Stimulated activated CD4-positive, alpha-beta T cell treated with anti-CD3 and anti-CD28 coated beads, Interleukin-2, amount 100 ng/mL, for 4 hours (primary cell): Measurements from ENCODE around the gene CNTNAP5.

Experiments
- DNase-seq: peaks from one replicate; pipeline ENCODE4 v3.0.0-alpha.2; 2020; ENCODE audit warnings: low read depth

The CNTNAP5 gene

DNA sequence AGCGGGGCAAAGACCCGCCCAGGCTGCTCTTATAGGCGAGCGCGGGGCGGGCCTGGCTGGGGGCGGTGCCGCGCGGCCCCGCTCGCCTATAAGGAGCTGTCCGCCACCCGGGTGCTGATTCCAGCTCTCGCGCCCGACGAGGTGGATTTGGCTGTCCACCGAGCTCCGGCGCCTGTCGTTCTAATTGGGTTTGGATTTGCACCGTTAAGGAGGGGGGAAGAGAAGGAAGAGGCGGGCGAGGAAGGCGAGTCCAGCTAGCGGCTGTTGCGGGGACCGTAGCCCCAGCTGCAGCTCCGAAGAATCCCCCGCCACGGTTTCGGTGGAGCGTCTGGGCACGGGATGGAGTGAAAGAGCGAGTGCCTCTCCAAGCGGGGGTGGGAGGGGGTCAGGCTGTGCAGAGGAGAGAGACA lies at the start of gene CNTNAP5:
TSS of gene CNTNAP5 (plus strand) at position 117 of the 410 bp plus-strand sequence. CDS start 364 bp downstream, outside the sequence.
- DNase-seq, result no peak

DNA sequence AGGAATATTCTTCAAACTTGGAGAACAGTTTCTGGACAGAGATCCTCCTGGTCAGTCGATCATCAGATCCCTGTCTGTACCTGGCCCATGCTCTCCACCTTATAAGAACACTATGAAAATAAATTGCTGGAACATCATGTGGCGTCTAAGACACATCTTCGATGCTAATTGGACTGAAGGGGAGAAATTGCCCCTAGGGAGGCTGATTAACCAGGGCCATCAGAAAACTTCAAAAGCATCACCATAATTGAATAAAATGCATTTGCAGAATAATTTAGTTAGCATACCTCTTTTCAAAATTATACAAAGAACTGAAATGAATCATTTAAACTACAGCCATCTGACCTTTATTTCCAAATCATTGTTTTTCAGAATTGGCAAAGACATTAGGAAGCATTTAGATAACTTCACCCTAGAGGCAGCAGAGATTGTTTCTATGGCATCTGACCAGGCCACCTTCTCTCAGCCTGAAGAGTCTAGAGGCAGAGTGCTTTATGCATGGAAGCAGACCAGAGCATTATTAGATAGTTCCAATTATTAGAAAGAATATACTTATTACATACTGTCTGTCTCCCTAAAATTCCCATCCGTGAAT lies 48.9 kb upstream of the CNTNAP5 start:
- no peak for DNase-seq

DNA sequence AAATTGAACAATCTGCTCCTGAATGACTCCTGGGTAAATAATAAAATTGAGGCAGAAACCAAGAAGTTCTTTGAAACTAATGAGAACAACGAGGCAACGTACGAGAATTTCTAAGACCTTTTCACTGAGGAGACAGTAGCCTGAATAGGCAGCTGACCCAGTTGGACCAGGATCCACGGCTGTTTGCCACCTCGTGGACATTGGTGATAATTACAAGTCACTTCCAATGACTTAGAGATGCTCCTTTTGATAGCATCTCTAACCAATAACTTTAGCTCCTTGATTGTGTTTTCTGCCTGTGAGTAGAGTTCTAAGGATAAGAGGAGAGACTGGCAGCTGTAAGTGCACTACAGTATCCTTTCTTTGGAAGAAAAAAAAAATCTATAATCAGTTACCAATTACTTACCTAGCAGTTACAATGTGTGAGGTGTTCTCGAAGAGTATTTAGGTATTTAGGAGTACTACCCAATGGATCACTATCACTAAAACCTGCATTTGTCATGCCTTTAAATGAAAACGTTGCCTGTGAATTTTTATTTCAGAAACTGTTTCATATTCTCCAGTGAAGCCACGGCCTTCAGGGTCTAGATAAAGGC lies 31.3 kb upstream of the CNTNAP5 start:
- DNase-seq, result no peak

DNA sequence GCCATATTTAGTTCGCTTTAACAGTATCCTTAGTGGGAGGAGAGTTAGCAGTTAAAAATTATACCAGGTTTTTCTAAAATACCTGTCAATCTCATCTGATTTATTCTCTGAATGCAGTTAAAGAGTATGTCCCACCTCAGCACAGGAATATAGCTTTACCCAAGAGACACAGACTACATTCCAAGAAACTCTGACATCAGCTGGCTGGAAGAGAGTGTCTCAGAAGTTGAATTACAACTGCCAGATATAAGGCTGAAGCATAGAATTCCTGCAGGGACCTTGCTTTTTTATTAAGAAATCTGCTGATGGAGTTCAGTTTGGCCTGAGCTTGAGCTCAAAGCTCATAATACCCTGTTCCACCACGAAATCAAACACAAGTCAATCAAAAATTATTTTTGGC lies 25.4 kb upstream of the CNTNAP5 start:
- DNase-seq, result no peak

DNA sequence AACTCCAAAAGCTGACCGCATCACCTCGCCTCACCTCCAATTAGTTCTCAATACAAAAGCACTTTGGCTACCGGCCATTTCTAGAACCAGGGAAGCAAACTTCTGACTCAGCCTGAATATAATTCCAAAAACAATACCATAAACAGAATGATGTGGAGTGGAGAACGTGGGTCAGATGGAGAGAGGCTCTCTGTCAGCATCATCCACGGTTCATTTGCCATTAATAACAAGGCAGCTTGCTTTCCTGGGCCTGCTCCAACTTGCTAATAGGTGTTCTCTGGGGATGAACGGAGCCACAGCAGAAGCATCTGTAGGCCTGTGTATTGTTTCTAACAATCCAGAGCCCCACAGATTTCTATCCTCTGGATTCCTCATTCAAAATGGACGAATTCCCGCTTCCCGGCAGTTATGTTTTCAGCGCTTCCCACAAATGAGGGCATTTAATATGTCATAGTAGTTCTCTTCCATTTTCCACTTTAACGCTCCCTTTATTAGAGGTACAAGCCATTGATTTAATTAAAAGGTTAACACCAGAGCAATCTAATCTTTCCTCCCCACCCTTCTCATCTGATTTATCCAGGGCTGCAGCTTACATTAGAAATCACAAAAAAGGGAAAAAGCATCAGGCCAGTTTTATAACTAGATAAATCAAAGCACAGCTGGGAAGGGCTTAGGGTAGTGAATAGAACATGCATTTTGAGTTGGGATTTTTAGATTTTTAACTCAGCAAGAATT lies 23.2 kb upstream of the CNTNAP5 start:
- DNase-seq, result no peak

DNA sequence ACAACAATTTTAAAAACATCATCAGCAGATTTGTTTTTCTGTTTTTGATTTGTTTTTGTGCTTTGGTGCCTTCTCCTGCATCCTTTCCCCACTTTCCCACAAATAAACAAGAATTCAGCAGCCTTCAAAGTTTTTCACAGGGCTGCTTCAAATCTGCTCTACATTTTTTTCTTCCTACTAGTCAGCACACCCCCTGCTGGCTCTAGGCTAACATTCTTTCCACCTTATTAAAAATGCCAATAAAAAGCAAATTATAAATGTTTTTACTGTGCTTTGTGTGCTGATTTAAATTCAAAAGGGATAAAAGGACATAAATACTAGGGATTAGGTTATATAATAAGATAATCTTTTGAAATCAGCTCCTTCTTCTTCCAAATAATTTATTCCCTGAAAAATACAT lies 6.2 kb upstream of the CNTNAP5 start:
- no peak for DNase-seq

DNA sequence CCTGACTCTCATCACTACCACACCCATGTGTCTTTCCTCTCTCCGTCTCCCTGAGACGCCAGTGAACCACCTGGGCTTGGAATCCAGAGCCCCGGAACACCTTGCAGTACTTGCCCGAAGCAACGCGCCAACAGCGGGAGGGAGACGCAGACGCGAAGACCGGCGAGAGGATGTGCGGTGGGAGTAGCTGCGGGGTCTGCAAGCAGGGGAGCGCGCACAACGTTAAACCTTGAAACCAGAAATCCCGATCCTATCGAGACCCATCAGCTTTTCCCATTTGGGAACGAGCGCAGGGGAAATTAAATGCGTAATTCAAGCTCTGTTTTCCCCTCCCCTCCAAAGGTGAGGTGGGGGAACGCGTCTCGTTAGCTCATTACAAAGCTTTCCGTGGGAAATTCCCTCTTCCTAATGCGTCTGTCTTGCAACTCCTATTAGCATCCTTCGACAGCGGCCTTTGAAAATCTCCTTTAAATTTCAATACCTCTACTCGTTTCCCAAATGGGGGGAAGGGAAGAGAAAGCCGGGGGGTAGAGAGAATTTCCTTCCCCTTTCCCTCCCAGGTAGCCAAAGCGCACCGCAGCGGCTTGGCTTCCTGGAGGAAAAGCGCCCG lies 421 bp upstream of the CNTNAP5 start:
- no peak for DNase-seq

DNA sequence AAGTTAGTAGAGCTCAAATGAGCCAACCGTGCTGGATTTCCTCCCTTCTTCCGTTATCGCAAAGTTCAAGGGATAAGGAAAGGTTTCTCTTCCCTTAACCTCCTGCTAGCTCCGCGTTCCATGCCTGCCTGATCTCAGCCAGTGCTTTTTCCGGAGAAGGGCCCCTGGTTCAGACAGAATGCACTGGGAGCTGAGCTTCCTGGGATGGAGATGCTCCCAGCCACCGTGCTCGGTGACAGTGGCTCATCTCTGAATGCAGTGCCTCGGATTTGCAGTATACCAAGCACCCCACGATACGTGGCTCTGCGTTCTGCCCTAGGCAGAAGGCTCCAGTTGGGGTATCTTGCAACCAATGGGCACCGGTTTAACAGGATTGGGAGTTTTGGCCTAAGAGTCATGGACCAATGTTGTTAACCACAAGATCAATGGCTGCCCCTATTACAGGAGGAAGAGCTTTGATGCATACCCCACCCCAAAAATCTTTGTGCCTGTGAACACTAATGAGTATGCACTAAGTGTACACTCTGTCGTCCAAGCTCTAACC lies 876 bp downstream of the CNTNAP5 start:
- no peak for DNase-seq

DNA sequence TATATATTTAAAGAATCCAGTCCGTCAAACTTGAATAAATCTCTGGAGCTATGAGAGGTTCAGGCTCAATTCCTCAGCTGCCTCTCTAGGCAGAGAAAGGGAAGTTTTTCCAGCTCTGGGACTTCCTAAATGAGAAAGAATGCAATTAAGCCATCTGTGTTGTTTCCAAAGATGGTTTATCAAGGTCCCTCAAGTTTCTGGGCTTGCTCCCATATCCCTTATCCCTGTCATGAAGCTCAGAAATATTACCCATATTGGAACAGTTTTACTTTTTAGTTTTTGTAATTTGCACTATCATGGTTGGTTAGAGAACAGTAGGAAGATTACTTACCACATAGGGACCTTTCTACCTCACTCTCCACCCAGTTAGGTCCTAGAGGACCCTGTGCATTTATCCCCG lies 1.4 kb downstream of the CNTNAP5 start:
- DNase-seq, result no peak

DNA sequence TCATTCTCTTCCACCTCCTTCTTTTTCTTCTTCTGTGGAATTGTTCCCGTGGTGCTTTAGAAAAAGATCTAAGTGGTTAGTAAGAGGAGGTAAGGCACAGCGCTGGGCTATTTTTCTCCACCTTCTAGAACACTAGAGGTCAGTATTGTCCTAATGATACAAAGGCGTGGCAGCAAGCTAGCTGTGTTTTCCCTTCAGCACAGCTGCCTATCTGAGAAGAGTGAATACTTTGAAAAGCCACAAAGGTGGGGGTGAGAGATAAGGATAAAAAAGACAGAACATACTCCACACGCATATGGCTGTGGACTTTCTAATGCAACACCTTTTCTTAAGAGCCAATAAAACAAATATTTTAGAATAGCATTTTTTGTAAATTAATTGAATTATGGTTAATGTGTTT lies 2.1 kb downstream of the CNTNAP5 start:
- no peak for DNase-seq

DNA sequence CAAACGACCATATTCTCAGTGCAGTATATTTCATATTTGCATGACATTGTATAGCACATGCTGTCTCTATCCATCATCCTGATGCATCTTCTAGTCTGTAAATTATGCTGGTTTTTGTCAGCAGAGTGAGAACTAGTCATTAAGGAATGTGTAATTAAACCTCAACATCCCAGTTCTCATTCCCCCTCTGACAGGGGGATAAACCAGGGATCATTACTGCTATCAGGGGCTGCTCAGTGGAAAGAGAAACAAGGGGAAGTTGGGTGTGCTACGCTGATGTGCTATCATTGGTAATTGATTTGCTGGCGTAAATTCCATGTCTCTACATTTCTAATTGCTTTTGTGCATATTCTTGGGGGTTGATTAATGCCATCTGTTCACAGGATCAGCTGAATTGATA lies 7.7 kb downstream of the CNTNAP5 start:
- DNase-seq, result no peak

DNA sequence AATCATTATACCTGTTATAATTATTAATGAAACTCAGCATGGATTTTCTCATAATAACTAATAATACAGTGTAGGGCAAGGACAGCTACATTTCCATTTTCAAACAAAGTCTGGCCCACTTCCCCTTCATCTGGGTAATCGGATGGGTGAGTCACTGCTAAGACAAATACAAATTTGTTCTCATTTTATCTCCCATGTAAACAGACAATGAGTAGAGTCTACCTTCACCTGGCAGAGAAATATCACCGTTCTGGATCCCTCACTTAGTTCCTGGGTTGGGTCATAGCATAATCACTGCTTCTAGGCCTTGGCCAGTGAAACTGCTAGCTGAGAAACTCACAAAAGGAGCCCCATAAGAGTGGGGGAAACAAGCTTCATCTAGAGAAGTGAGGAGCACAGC lies 9.2 kb downstream of the CNTNAP5 start:
- no peak for DNase-seq

DNA sequence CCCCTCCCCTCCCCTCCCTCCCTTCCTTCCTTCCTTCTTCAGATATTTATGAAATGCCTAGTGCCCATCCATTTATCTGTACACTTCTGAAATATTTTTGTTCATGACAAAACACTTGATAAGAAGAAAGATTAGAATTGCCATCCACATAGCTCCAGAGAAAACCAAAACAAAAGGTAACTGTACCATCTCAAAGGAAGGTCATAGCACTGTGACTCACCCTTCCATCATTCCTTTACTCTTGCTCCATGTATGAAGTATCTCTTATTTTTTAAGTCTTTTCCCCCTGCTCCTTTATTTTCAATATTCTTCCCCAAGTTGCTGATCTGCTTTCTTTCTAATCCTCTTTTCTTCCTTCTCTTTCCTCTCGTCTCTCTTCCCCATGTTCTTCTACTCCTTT lies 9.9 kb downstream of the CNTNAP5 start:
- no peak for DNase-seq

DNA sequence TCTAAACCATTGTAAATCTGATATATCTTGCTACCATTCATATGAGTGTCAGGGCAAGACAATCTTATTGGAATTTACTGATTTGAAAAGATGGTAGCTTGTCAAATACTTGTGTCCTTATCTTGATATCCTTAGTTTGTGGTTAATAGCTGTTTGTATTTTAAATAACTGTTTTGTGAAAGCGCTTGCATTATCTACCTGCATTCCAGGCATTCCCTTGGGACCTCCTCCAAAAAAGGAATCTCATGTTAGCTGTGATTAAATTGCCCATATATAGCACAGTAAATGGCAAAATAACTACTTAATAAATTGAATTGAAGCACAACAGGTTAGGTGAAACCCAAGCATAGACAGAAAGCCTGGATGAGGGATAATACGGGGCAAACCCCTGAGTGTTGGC lies 13.9 kb downstream of the CNTNAP5 start:
- DNase-seq, result no peak

DNA sequence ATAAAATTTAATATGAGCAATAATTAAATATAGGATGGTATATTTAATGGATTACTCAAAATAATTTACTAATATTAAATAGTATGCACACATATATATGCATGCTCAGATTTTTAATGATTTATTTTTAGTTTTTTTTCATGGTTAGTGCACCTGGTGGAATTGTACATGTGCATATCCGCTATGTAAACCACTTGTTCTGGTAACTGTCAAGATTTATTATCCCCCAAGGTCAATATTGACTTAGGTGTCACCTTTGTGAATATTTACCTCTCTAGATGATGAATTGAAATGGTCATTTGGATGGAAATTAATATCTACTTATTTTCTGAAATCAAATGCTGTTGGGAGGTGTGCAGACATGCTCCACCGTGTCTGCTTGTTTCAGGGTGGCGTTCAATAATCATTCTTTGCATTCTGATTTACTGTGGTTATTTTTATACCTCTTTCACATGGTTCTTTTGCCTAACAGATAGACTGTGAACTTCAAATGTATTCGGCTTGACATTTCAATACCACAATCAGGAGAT lies 14.7 kb downstream of the CNTNAP5 start:
- DNase-seq, result no peak

DNA sequence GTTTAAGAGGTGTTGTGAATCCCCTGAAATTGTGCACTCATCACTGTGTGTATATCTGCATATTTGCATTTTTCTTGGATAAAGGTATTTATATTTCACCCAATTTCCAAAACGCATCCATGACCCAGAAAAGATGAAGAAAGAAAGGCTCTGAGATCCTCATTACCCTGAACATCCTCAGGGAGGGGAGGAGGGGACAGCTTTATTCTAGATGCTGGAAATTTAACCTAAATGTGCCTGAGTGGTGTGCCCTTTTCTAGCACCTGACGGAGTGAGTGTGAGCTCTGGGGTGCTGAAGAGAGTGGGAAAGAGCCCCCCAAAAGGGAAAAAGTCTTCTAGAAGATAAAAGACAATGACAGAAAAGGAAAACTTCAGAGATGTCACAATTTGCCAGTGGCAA lies 20.8 kb downstream of the CNTNAP5 start:
- no peak for DNase-seq

DNA sequence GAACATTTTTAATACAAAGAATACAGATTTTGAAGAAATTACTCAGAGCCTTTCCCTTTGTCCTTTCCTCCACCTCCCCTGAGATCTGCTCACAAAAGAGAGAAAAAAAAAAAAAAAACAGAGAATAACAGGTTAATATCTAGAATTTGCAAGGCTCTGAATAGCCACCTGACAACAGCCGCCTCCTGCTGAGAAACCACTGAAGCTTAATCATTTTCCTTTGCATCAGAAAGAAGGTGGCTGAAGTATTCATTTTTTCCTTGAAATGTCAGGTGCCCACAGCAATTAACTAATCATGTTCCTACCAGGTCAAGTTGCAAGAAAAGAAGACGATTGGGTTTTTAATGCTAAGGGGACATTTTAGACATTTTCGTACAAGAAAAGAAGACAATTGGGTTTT lies 21.2 kb downstream of the CNTNAP5 start:
- DNase-seq, result no peak

DNA sequence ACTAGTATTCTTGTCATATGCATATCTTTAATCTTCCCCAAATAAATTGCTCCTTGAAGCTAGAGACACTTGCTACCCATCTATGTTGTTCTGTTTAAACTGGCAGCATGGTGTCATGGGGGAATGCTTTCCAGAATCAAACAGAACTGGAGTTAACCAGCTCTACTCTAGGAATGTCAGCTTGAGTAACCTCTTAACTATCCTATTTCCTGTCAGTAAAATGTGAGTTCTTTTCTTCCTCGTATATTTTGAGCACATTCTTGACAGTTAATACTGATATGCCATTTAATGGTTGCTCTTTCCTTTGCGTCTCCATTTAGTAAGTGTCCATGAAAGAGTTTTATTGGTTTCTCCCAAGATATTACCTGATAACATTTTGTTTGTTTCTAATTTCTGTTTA lies 23.0 kb downstream of the CNTNAP5 start:
- no peak for DNase-seq

DNA sequence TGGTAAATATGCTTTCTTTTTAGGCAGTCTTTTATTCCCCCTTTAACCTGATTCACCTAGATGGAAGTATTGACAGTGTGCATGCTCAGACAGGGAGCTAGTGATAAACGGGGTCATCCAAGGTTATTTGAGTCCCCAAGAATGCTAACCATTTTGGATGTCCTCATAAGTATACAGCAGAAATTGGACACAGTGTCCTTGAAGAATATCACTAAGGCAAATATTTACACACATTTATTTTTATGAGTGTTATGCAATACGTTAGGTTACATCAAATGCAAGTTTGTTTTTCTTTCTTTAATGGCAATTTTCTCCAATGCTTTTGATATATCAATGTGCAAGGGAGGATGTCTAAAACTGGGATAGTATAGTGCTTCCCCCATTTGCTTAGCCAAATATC lies 23.6 kb downstream of the CNTNAP5 start:
- no peak for DNase-seq

DNA sequence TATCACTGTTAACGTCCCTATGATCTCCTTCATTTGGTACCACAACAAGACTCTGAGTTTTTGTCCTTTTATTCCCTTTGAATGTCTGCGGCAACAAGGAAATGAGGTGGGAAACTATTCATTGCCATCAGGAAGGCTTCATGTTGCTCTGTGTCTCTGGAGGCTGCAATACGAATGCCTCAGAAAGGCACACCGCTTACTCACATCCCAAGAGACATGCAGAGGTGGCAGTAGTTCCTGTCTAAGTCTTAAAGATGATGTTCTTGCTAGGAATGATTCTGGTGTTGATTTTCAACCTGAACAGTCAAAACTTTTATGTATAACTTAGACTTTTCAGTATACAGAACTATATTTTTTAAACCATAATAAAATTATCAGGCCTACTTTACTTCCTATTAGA lies 24.0 kb downstream of the CNTNAP5 start:
- DNase-seq, result no peak

DNA sequence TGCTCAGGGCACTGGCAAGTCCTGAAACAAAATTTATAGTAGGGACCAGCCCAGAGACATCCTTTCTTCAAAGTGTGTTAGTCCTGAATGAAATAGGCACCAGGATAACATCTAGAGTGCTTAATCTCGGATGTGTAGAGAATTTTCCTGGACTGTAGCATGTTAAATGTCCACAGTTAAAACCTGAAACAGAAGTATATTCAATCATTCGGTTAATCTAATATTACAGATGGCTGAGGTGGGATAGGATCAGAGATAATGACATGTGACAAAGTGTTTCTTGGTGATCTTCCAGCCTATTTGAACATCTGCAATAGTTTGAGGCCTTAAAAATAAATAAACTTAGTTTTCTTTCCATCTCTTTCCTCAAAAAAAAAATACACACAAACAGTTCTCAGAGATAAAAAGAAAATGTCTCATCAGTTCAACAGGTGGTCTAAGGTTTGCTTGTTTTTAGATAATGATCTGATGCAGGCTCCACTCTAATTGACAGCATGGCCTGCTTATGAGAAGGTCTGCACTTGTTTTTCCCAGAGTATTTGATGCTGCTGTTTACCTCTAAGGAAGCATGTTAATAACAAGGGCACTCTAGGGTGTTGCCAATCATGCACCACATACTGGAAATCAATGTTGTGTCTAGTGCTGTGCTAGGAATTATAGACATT lies 25.9 kb downstream of the CNTNAP5 start:
- DNase-seq, result no peak

DNA sequence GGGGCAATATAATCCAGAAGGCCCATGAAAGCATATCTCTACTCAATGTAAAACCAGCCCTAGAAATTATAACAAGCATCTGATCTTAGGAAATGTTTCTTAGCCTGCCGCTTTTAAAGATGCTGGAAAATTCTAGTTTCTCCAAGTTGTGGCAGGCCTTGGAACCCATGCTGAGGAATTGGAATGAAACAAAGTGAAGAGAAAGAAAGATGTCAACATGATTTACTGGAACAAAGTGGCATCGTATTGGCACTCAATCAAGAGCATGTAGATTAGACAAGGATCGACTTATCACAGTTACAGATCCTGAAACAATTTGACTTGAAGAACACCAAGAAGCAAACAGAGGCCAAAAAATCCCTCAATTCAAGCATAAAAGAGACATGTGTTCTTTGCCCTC lies 28.7 kb downstream of the CNTNAP5 start:
- no peak for DNase-seq
